ENCODE measurements around the gene PUSL1. TPM values are rescaled to one million over a fixed set of nuclear protein-coding genes. Genes with fewer than 3 reads are reported as not detected.
A peak's percentile ranks its signal among the peaks of the same experiment; 100 is the strongest.

PUSL1 gene
- total RNA-seq, 2 experiments from 2014 or later, result 23.9 to 25.4 TPM

- ATAC-seq (no peak), DNase-seq (no peak)
- ChIA-PET CTCF (no interaction called here), POLR2A (interaction anchor here (1.1 kb wide), 1 partner anchor 154 kb away, joined by 3 read pairs; no protein-coding TSS in a partner anchor)
- H3K27ac Mint-ChIP-seq, result peak overlapping the region; percentile 11
- no peaks in the 10 kb centered on the region for H3K9me3 Mint-ChIP-seq
- TF ChIP-seq CTCF (IDR thresholded peaks at IDR 0.05), result no peak
- peaks cover 37% of the 10 kb centered on the region for H3K4me1 Mint-ChIP-seq (ENCODE audit: low read depth)
- H3K4me3 Mint-ChIP-seq, result no peak overlapping the region
- H3K36me3 Mint-ChIP-seq (ENCODE audit: low read depth), result peaks cover 37% of the 10 kb centered on the region
- intact Hi-C loops (cut with micrococcal nuclease), result no loop called here
- H3K27me3 Mint-ChIP-seq, result no peaks in the 10 kb centered on the region
Measured at GRCh38 chr1:1267488-1268283, 40.7 kb upstream of the PUSL1 start.

- intact Hi-C loops (cut with micrococcal nuclease), result no loop called here
- peak overlapping the region; percentile 11 for H3K27ac Mint-ChIP-seq
- CTCF ChIA-PET, result no interaction called here
Measured at GRCh38 chr1:1268284-1268682, 40.1 kb upstream of the PUSL1 start.

GRCh38 chr1:1270813-1271212 is 37.6 kb upstream of the PUSL1 start:
- intact Hi-C loops (cut with micrococcal nuclease), result no loop called here
- Mint-ChIP-seq H3K36me3 (ENCODE audit: low read depth) (peaks cover 33% of the 10 kb centered on the region), H3K27ac (peak overlapping the region; percentile 47), H3K4me1 (ENCODE audit: low read depth) (peaks cover 42% of the 10 kb centered on the region), H3K4me3 (peak overlapping the region; percentile 60), H3K9me3 (no peaks in the 10 kb centered on the region), H3K27me3 (no peaks in the 10 kb centered on the region)
- DNase-seq (no peak), ATAC-seq (no peak)
- ChIA-PET CTCF (interaction anchor here (1.3 to 2.3 kb wide), 3 partner anchors 10 to 238 kb away, joined by 3 to 9 read pairs (median 4); no protein-coding TSS in a partner anchor), POLR2A (interaction anchor here (0.9 to 1.5 kb wide), 3 partner anchors 20 to 102 kb away, joined by 3 read pairs; no protein-coding TSS in a partner anchor)
- TF ChIP-seq CTCF (IDR thresholded peaks at IDR 0.05), result no peak

More at GRCh38 chr1:1268284-1268682, 40.1 kb upstream of the PUSL1 start:
- ATAC-seq (no peak), DNase-seq (no peak)
- TF ChIP-seq CTCF (IDR thresholded peaks at IDR 0.05), result no peak
- Mint-ChIP-seq H3K4me1 (ENCODE audit: low read depth) (peaks cover 39% of the 10 kb centered on the region), H3K4me3 (no peak overlapping the region), H3K9me3 (no peaks in the 10 kb centered on the region), H3K27me3 (no peaks in the 10 kb centered on the region), H3K36me3 (ENCODE audit: low read depth) (peaks cover 38% of the 10 kb centered on the region)
- POLR2A ChIA-PET, result interaction anchor here (1.1 kb wide), 1 partner anchor 155 kb away, joined by 3 read pairs; no protein-coding TSS in a partner anchor

- no peak for TF ChIP-seq CTCF (IDR thresholded peaks at IDR 0.05)
- no peaks in the 10 kb centered on the region for H3K27me3 Mint-ChIP-seq
- peaks cover 25% of the 10 kb centered on the region for H3K36me3 Mint-ChIP-seq (ENCODE audit: low read depth)
- H3K27ac Mint-ChIP-seq, result peak overlapping the region; percentile 85
- intact Hi-C loops (cut with micrococcal nuclease), result no loop called here
- H3K9me3 Mint-ChIP-seq, result no peaks in the 10 kb centered on the region
- ChIA-PET POLR2A (interaction anchor here (0.9 to 1.1 kb wide), 3 partner anchors 9 to 151 kb away, joined by 3 read pairs; no protein-coding TSS in a partner anchor), CTCF (interaction anchor here (1.6 to 2.3 kb wide), 2 partner anchors 150 to 239 kb away, joined by 3 to 9 read pairs; no protein-coding TSS in a partner anchor)
- peaks cover 40% of the 10 kb centered on the region for H3K4me1 Mint-ChIP-seq (ENCODE audit: low read depth)
- ATAC-seq, result no peak
- peak overlapping the region; percentile 90 for H3K4me3 Mint-ChIP-seq
- DNase-seq, result peak; percentile 36
Measured at GRCh38 chr1:1272341-1273208, 35.8 kb upstream of the PUSL1 start.

Data from activated CD8-positive, alpha-beta T cell treated with anti-CD3 and anti-CD28 coated beads for 36 hours (primary cell).